ENCODE results near the gene RHO.

GRCh38 chr3:129512595-129512994 lies 15.8 kb upstream of the RHO start:
- TF ChIP-seq BHLHE40 (IDR thresholded peaks at IDR 0.05; ENCODE audit: borderline replicate concordance) (no peak), FOXK2 (IDR thresholded peaks at IDR 0.05) (no peak), SUZ12 (IDR thresholded peaks at IDR 0.05) (no peak), FOXM1 (IDR thresholded peaks at IDR 0.05; ENCODE audit: borderline replicate concordance) (no peak)
